Activated B cell treated with CpG ODN at 0.5 μM for 24 hours (primary cell): ENCODE measurements around the gene SUGP2. TPM values are rescaled to one million over a fixed set of nuclear protein-coding genes. Genes with fewer than 3 reads are reported as not detected.

Source experiments
- ATAC-seq: fragments of 200-7000 bp; cut with Tn5 transposase; one replicate; pipeline ENCODE4 v1.10.0; 2021; ENCODE audit warnings: low read depth, mild to moderate bottlenecking, moderate library complexity
- CTCF ChIA-PET: fragments of 350-600 bp; sonication (Branson Sonifier 250); formaldehyde crosslinking; loops from one replicate; lab custom pipeline; 2021; ENCODE audit warnings: antibody characterized with exemption; lab: Charles Lee
- POLR2A ChIA-PET: fragments of 350-600 bp; sonication (Branson Sonifier 250); formaldehyde crosslinking; loops from one replicate; lab custom pipeline; 2021; ENCODE audit warnings: antibody characterized with exemption; lab: Charles Lee
- DNase-seq: peaks from one replicate; pipeline ENCODE4 v3.0.0; 2022
- H3K27ac Mint-ChIP-seq: one replicate; pipeline ENCODE4 v1.8.0; 2020; ENCODE audit warnings: mixed read lengths
- H3K27me3 Mint-ChIP-seq: one replicate; pipeline ENCODE4 v1.8.0; 2021; ENCODE audit warnings: mixed read lengths
- H3K36me3 Mint-ChIP-seq: one replicate; pipeline ENCODE4 v1.8.0; 2021; ENCODE audit warnings: low read depth, mixed read lengths
- H3K4me1 Mint-ChIP-seq: one replicate; pipeline ENCODE4 v1.8.0; 2021; ENCODE audit warnings: mixed read lengths
- H3K4me3 Mint-ChIP-seq: one replicate; pipeline ENCODE4 v1.8.0; 2020; ENCODE audit warnings: mild to moderate bottlenecking, mixed read lengths
- H3K9me3 Mint-ChIP-seq: one replicate; pipeline ENCODE4 v1.8.0; 2020; ENCODE audit warnings: mixed read lengths
- CTCF ChIP-seq: fragments of 200-600 bp; IDR thresholded peaks from one replicate; pipeline ENCODE4 v1.8.0; 2022; ENCODE audit warnings: antibody characterized with exemption, mild to moderate bottlenecking
- intact Hi-C: fragments of 100-400 bp; cut with micrococcal nuclease; formaldehyde crosslinking; loops from one replicate; pipeline ENCODE4 v1.15.1; 2024
- total RNA-seq: library from RNA; stranded (reverse); gene quantifications from 2 replicates; pipeline ENCODE4 v1.2.3, GENCODE V29; 2022

SUGP2 gene
- total RNA-seq, 1 donor from 2014 or later, result 122 TPM

- POLR2A ChIA-PET, result interaction anchor here (0.6 kb wide), 1 partner anchor 19 kb away, joined by 5 read pairs; no protein-coding TSS in a partner anchor
- DNase-seq, result no peak
- H3K4me1 Mint-ChIP-seq, result peaks cover 23% of the 10 kb centered on the region
- H3K27me3 Mint-ChIP-seq, result no peaks in the 10 kb centered on the region
- no peaks in the 10 kb centered on the region for H3K9me3 Mint-ChIP-seq
- TF ChIP-seq CTCF, result no peak
- ATAC-seq, result no peak
- intact Hi-C loops, result no loop called here
- CTCF ChIA-PET, result no interaction called here
- no peak overlapping the region for H3K27ac Mint-ChIP-seq
- H3K4me3 Mint-ChIP-seq, result no peak overlapping the region
- H3K36me3 Mint-ChIP-seq, result no peaks in the 10 kb centered on the region
These were observed 84.4 kb downstream of the SUGP2 start for GRCh38 chr19:18948976-18949356.

GRCh38 chr19:18948075-18948975 lies 85.0 kb downstream of the SUGP2 start:
- ATAC-seq, result no peak
- intact Hi-C loops, result no loop called here
- POLR2A ChIA-PET, result interaction anchor here (0.6 kb wide), 2 partner anchors 19 to 114 kb away, joined by 3 to 5 read pairs; no protein-coding TSS in a partner anchor
- Mint-ChIP-seq H3K27me3 (no peaks in the 10 kb centered on the region), H3K4me1 (peaks cover 23% of the 10 kb centered on the region), H3K9me3 (no peaks in the 10 kb centered on the region), H3K36me3 (no peaks in the 10 kb centered on the region), H3K27ac (no peak overlapping the region), H3K4me3 (no peak overlapping the region)
- DNase-seq, result no peak
- CTCF ChIA-PET, result no interaction called here
- TF ChIP-seq CTCF, result no peak

- ATAC-seq (peak; percentile 31), DNase-seq (no peak)
- intact Hi-C loops, result no loop called here
- H3K36me3 Mint-ChIP-seq, result no peaks in the 10 kb centered on the region
- TF ChIP-seq CTCF, result no peak
- no peaks in the 10 kb centered on the region for H3K9me3 Mint-ChIP-seq
- ChIA-PET POLR2A (no interaction called here), CTCF (no interaction called here)
- H3K4me3 Mint-ChIP-seq, result peak overlapping the region; percentile 15
- peaks cover 23% of the 10 kb centered on the region for H3K4me1 Mint-ChIP-seq
- H3K27ac Mint-ChIP-seq, result peak overlapping the region; percentile 76
- peaks cover 4% of the 10 kb centered on the region for H3K27me3 Mint-ChIP-seq
These were observed 86.4 kb downstream of the SUGP2 start for GRCh38 chr19:18946918-18947317.

GRCh38 chr19:18946335-18946734 lies 87.0 kb downstream of the SUGP2 start:
- intact Hi-C loops, result no loop called here
- DNase-seq (no peak), ATAC-seq (no peak)
- H3K27ac Mint-ChIP-seq, result no peak overlapping the region
- H3K4me3 Mint-ChIP-seq, result no peak overlapping the region
- no peak for TF ChIP-seq CTCF
- peaks cover 25% of the 10 kb centered on the region for H3K4me1 Mint-ChIP-seq
- no peaks in the 10 kb centered on the region for H3K9me3 Mint-ChIP-seq
- POLR2A ChIA-PET, result no interaction called here
- H3K27me3 Mint-ChIP-seq, result peaks cover 4% of the 10 kb centered on the region
- H3K36me3 Mint-ChIP-seq, result no peaks in the 10 kb centered on the region
- CTCF ChIA-PET, result no interaction called here

- Mint-ChIP-seq H3K36me3 (no peaks in the 10 kb centered on the region), H3K4me3 (no peak overlapping the region), H3K27ac (no peak overlapping the region), H3K9me3 (no peaks in the 10 kb centered on the region), H3K27me3 (peaks cover 5% of the 10 kb centered on the region), H3K4me1 (peaks cover 30% of the 10 kb centered on the region)
- no peak for DNase-seq
- POLR2A ChIA-PET, result interaction anchor here (0.7 to 1.2 kb wide), 2 partner anchors 26 to 197 kb away, joined by 4 read pairs; partner anchors contain the start of gene COPE
- CTCF ChIA-PET, result no interaction called here
- intact Hi-C loops, result no loop called here
- TF ChIP-seq CTCF, result no peak
- no peak for ATAC-seq
These were observed 88.0 kb downstream of the SUGP2 start for GRCh38 chr19:18945297-18945696.
